K562 (cell line): Measurements from ENCODE around the gene SFI1. TPM values are rescaled to one million over a fixed set of nuclear protein-coding genes. Genes with fewer than 3 reads are reported as not detected.

Experiments used
- ARID2 ChIP-seq: fragments of 450-650 bp; IDR thresholded peaks from 2 replicates; pipeline ENCODE4 v1.6.1; 2017; ENCODE audit warnings: antibody characterized with exemption, mild to moderate bottlenecking
- ATF2 ChIP-seq: sonication (generic); formaldehyde crosslinking; IDR thresholded peaks from 2 replicates; pipeline ENCODE4 v1.8.1; 2022; ENCODE audit warnings: missing genetic modification reagents
- CXXC5 ChIP-seq: fragments of 250-450 bp; sonication (Bioruptor Pico); IDR thresholded peaks from 2 replicates; pipeline ENCODE4 v1.8.0; 2022; ENCODE audit warnings: inconsistent platforms, mild to moderate bottlenecking, moderate library complexity
- E2F8 ChIP-seq: fragments of 450-650 bp; IDR thresholded peaks from 2 replicates; pipeline ENCODE4 v1.7.1; 2018; ENCODE audit warnings: mild to moderate bottlenecking, low read depth; ENCODE audit not compliant: partially characterized antibody
- ESRRA ChIP-seq: fragments of 450-650 bp; IDR thresholded peaks from 2 replicates; pipeline ENCODE4 v1.6.1; 2014; ENCODE audit warnings: low read depth, mild to moderate bottlenecking, moderate library complexity, borderline replicate concordance
- FOSL1 ChIP-seq: fragments of 200-800 bp; sonication (Bioruptor generic); conservative IDR thresholded peaks from 2 replicates; pipeline ENCODE4 v1.6.1; 2016; ENCODE audit warnings: missing genetic modification characterization, missing compliant biosample characterization
- JUN ChIP-seq, 2 experiments: sonication (generic) in 1 of 2; formaldehyde crosslinking in 1 of 2; IDR thresholded peaks; 2 replicates each; pipeline versions ENCODE4 v1.6.1 to v1.8.0; 2012 to 2022; ENCODE audit warnings: borderline replicate concordance in 2 of 2, mild to moderate bottlenecking in 2 of 2, improper control_type of control experiment in 1 of 2, low read depth in 1 of 2, low read length in 1 of 2, missing genetic modification reagents in 1 of 2
- MTA3 ChIP-seq: fragments of 450-650 bp; formaldehyde crosslinking; IDR thresholded peaks from 2 replicates; pipeline ENCODE4 v1.6.1; 2017; ENCODE audit warnings: mild to moderate bottlenecking, borderline replicate concordance
- PRPF4 ChIP-seq: fragments of 200-400 bp; formaldehyde crosslinking; IDR thresholded peaks from one replicate; pipeline ENCODE4 v1.6.1; 2017; ENCODE audit warnings: low read length, low read depth, mild to moderate bottlenecking; ENCODE audit not compliant: insufficient read depth, poor library complexity, severe bottlenecking
- RBFOX2 ChIP-seq: fragments of 200-400 bp; formaldehyde crosslinking; IDR thresholded peaks from 2 replicates; pipeline ENCODE4 v1.6.1; 2017; ENCODE audit warnings: low read depth, mild to moderate bottlenecking, low read length, moderate library complexity
- SNIP1 ChIP-seq: fragments of 450-650 bp; IDR thresholded peaks from 2 replicates; pipeline ENCODE4 v1.7.1; 2017; ENCODE audit warnings: low read depth, mild to moderate bottlenecking
- SPI1 ChIP-seq: IDR thresholded peaks from 2 replicates; pipeline ENCODE4 v1.6.1; 2011; ENCODE audit warnings: low read depth, low read length, control low read depth, borderline replicate concordance
- SRSF3 ChIP-seq: fragments of 200-400 bp; formaldehyde crosslinking; IDR thresholded peaks from 2 replicates; pipeline ENCODE4 v1.6.1; 2016; ENCODE audit warnings: mild to moderate bottlenecking, low read length, moderate library complexity; ENCODE audit not compliant: insufficient read depth
- TAF7 ChIP-seq: fragments of 450-650 bp; IDR thresholded peaks from 2 replicates; pipeline ENCODE4 v1.6.1; 2016; ENCODE audit warnings: missing genetic modification characterization, missing compliant biosample characterization
- U2AF2 ChIP-seq: fragments of 200-400 bp; formaldehyde crosslinking; optimal IDR thresholded peaks from 2 replicates; pipeline ENCODE3; 2017; ENCODE audit warnings: low read depth, mild to moderate bottlenecking, low read length
- ZFPM2 ChIP-seq: fragments of 250-450 bp; sonication (Bioruptor Pico); IDR thresholded peaks from 2 replicates; pipeline ENCODE4 v1.5.1; 2022; ENCODE audit warnings: mild to moderate bottlenecking
- ZKSCAN1 ChIP-seq: fragments of 150-350 bp; IDR thresholded peaks from 2 replicates; pipeline ENCODE4 v1.6.1; 2016; ENCODE audit warnings: low read depth, low read length
- ZNF121 ChIP-seq: sonication (generic); formaldehyde crosslinking; conservative IDR thresholded peaks from 2 replicates; pipeline ENCODE4 v1.8.0; 2022; ENCODE audit warnings: missing genetic modification reagents
- ZNF354B ChIP-seq: fragments of 250-450 bp; sonication (Bioruptor Pico); IDR thresholded peaks from 2 replicates; pipeline ENCODE4 v1.4.0; 2020
- ZNF766 ChIP-seq: fragments of 200-800 bp; sonication (Bioruptor generic); conservative IDR thresholded peaks from 2 replicates; pipeline ENCODE4 v1.6.1; 2016; ENCODE audit warnings: missing genetic modification characterization, missing compliant biosample characterization
- polyA plus RNA-seq, 8 experiments: library from polyadenylated mRNA; depleted of rRNA in 4 of 8; stranded (reverse) in 5 of 8; unstranded in 3 of 8; fragments of >200 nt; fragmentation: Nextera tagmentation in 2 of 8; fragmentation: Illumina TruSeq in 1 of 8; extraction: Ambion mirVana in 2 of 8; extraction: Trizol in 1 of 8; gene quantifications; 2 replicates each; pipeline versions ENCODE4 v1.2.1 to v1.2.3, GENCODE V29; 2011 to 2014; ENCODE audit warnings: inconsistent platforms in 1 of 8, missing spikeins in 1 of 8
- total RNA-seq, 7 experiments: library from RNA; depleted of rRNA in 6 of 7; stranded (reverse); fragments of >200 nt in 6 of 7; fragmentation: Illumina TruSeq in 2 of 7; extraction: Trizol in 2 of 7; gene quantifications; 2 replicates each; pipeline versions ENCODE4 v1.2.1 to v1.2.3, GENCODE V29; 2011 to 2021; ENCODE audit warnings: low replicate concordance in 1 of 7
- TF ChIP-seq, protein P1 (sequence below): sonication (generic); formaldehyde crosslinking; IDR thresholded peaks from 2 replicates; pipeline ENCODE4 v1.8.0; 2022; ENCODE audit warnings: mild to moderate bottlenecking, missing genetic modification reagents, borderline replicate concordance

Gene SFI1
- total and polyA plus RNA-seq, 9 of the 15 experiments (the other 6 are each of a cell fraction or from before 2014, with no cell fraction given): 3.0 to 25.6 (median 14.1) TPM

DNA sequence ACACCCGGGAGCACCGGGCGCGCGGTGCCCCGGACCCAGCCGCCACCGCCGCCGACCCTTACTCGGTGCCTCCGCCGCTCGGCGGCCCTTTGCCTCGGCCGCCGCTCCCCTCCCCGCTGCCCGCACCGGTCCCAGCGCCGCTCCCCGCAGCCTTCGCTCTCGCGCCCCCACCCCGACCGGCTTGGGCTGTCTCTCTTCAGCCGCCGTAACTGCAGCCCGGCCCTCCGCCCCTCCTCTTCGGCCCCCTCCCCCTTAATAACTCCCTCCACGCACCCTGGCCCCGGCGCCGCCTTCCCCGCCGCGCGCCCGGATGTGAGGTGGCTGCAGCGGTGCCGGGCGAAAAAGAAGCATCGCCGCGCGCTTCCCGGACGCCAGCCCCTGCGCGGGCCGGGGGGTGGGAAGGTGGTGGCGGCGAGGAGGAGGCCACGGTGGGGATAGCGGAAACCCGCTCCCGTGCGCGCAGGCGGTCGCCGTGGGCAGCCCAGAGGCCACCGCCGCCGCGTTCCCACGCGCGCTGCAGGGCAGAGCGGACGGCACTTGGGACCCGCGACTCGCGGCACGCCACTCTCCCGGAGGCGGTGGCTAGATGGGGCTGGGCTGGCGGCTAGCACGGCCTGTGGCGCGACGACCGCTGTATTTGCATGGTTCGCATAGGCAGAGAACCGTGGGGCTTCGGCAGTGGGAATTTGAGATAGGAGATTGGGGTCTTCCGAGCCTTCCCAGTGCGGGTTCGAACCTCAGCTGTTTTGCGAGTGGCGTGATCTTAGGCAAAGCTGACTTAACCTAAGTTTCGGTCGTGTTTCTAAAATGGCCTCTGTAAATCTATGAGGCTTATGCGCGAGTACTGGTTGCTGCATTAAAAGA is 6.5 kb upstream of the SFI1 start, which contains the start of gene EIF4ENIF1 (continued):
- TF ChIP-seq ZNF766 (peak; percentile 62), CXXC5 (peak; percentile 79), PRPF4 (no peak), ATF2 (no peak), ZNF121 (no peak), ARID2 (no peak), ZKSCAN1 (no peak), RBFOX2 (peak; percentile 89), SRSF3 (no peak), FOSL1 (tag) (no peak), MTA3 (no peak; the same call in none of the 2 replicates), U2AF2 (no peak), ZNF354B (CRISPR knock-in tag) (no peak), E2F8 (no peak), JUN (IDR thresholded peaks at IDR 0.05; ENCODE audit: borderline replicate concordance, low read depth, low read length) (no peak), JUN (CRISPR knock-in tag; IDR thresholded peaks at IDR 0.05; ENCODE audit: borderline replicate concordance) (no peak), ZFPM2 (CRISPR knock-in tag) (no peak), TAF7 (tag) (no peak), ESRRA (no peak; the same call in 1 of the 2 replicates), SPI1 (no peak), SNIP1 (no peak)
- TF ChIP-seq, protein P1, sequence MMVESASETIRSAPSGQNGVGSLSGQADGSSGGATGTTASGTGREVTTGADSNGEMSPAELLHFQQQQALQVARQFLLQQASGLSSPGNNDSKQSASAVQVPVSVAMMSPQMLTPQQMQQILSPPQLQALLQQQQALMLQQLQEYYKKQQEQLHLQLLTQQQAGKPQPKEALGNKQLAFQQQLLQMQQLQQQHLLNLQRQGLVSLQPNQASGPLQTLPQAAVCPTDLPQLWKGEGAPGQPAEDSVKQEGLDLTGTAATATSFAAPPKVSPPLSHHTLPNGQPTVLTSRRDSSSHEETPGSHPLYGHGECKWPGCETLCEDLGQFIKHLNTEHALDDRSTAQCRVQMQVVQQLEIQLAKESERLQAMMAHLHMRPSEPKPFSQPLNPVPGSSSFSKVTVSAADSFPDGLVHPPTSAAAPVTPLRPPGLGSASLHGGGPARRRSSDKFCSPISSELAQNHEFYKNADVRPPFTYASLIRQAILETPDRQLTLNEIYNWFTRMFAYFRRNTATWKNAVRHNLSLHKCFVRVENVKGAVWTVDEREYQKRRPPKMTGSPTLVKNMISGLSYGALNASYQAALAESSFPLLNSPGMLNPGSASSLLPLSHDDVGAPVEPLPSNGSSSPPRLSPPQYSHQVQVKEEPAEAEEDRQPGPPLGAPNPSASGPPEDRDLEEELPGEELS (CRISPR knock-in tag): no peak
